H1 (cell line): Measurements from ENCODE around the gene INSIG1. TPM values are rescaled to one million over a fixed set of nuclear protein-coding genes. Genes with fewer than 3 reads are reported as not detected.

Source experiments
- ASH2L ChIP-seq: fragments of 200-600, 300-600 bp; sonication (generic); IDR thresholded peaks from one replicate; pipeline ENCODE4 v1.7.1; 2017; ENCODE audit warnings: low read length
- ATF3 ChIP-seq: IDR thresholded peaks from 2 replicates; pipeline ENCODE4 v1.6.1; 2011; ENCODE audit warnings: low read depth, mild to moderate bottlenecking, low read length; ENCODE audit not compliant: insufficient read depth
- BCL11A ChIP-seq, 2 experiments: IDR thresholded peaks; one replicate each; pipeline ENCODE4 v1.6.1; 2011; ENCODE audit warnings: low read depth in 2 of 2, low read length in 2 of 2, mild to moderate bottlenecking in 2 of 2
- CHD7 ChIP-seq: fragments of 300-600 bp; sonication (generic); IDR thresholded peaks from 2 replicates; pipeline ENCODE4 v1.7.1; 2012; ENCODE audit warnings: low read length, moderate library complexity, mild to moderate bottlenecking, inconsistent platforms; ENCODE audit not compliant: insufficient replicate concordance
- EZH2 ChIP-seq: fragments of 200-600 bp; sonication (generic); IDR thresholded peaks from 2 replicates; pipeline ENCODE4 v1.7.1; 2012; ENCODE audit warnings: low read depth, mild to moderate bottlenecking, moderate library complexity, low read length, inconsistent platforms; ENCODE audit not compliant: severe bottlenecking
- GTF2F1 ChIP-seq: IDR thresholded peaks from 2 replicates; pipeline ENCODE4 v1.6.1; 2012; ENCODE audit warnings: low read depth, low read length, improper control_type of control experiment, borderline replicate concordance
- KDM1A ChIP-seq: fragments of 200-600, 300-600 bp; sonication (generic); IDR thresholded peaks from 2 replicates; pipeline ENCODE4 v1.7.1; 2016; ENCODE audit warnings: mild to moderate bottlenecking, low read length, borderline replicate concordance
- KDM5A ChIP-seq: fragments of 200-600 bp; IDR thresholded peaks from 2 replicates; pipeline ENCODE4 v1.7.1; 2012; ENCODE audit warnings: mild to moderate bottlenecking, low read length, inconsistent platforms, mixed read lengths
- RAD21 ChIP-seq, 2 experiments: IDR thresholded peaks in 1 of 2; conservative IDR thresholded peaks in 1 of 2; 2 replicates each; pipeline ENCODE4 v1.6.1; 2011; ENCODE audit warnings: low read depth in 2 of 2, low read length in 2 of 2, improper control_type of control experiment in 1 of 2, inconsistent platforms in 1 of 2, mild to moderate bottlenecking in 1 of 2, moderate library complexity in 1 of 2
- SRF ChIP-seq: IDR thresholded peaks from 2 replicates; pipeline ENCODE4 v1.6.1; 2011; ENCODE audit warnings: mild to moderate bottlenecking, low read depth, low read length, moderate library complexity
- TAF1 ChIP-seq: IDR thresholded peaks from 2 replicates; pipeline ENCODE4 v1.6.1; 2011; ENCODE audit warnings: mild to moderate bottlenecking, low read depth, low read length
- ZNF274 ChIP-seq: IDR thresholded peaks from 2 replicates; pipeline ENCODE4 v1.7.0; 2012; ENCODE audit warnings: low read length, borderline replicate concordance; ENCODE audit errors: extremely low read depth
- polyA plus RNA-seq, 7 experiments: library from polyadenylated mRNA; depleted of rRNA in 3 of 7; stranded (reverse) in 5 of 7; unstranded in 2 of 7; fragments of >200 nt in 5 of 7; fragments of 200-250 nt in 2 of 7; gene quantifications; 1 replicate in 5 of 7; 2 replicates in 1 of 7; 4 replicates in 1 of 7; pipeline versions ENCODE4 v1.2.1 to v1.2.3, GENCODE V29; 2011 to 2013; ENCODE audit warnings: missing spikeins in 2 of 7, mixed read lengths in 2 of 7
- total RNA-seq: library from RNA; stranded (reverse); fragmentation: NEBNext Ultra II Directional; extraction: Animal tissue kit (Norgen Biotek cat#: 25700); gene quantifications from 2 replicates; pipeline ENCODE4 v1.2.1, GENCODE V29; 2021

Gene INSIG1
- total and polyA plus RNA-seq, 2 of the 8 experiments (the other 6 are each of a cell fraction or from before 2014, with no cell fraction given): 40.0 to 58.4 TPM

GRCh38 chr7:155317114-155317434 is 19.4 kb downstream of the INSIG1 start (continued):
- TF ChIP-seq CHD7: no peak
- TF ChIP-seq ATF3: no peak
- no peak for TF ChIP-seq GTF2F1
- no peak for TF ChIP-seq RAD21 (IDR thresholded peaks at IDR 0.05 in 1 of 2, conservative IDR thresholded peaks at IDR 0.05 in 1 of 2; ENCODE audit: low read depth in 2 of 2, low read length in 2 of 2)
- no peak for TF ChIP-seq SRF
- no peak for TF ChIP-seq TAF1
- TF ChIP-seq BCL11A (IDR thresholded peaks at IDR 0.05; ENCODE audit: low read depth in 2 of 2, low read length in 2 of 2): no peak
- no peak for TF ChIP-seq KDM5A
- no peak for TF ChIP-seq KDM1A
- TF ChIP-seq EZH2: no peak
- TF ChIP-seq ASH2L: no peak
- no peak for TF ChIP-seq ZNF274
